Stimulated activated CD8-positive, alpha-beta memory T cell treated with anti-CD3 and anti-CD28 coated beads, Interleukin-7, amount 100 ng/mL, for 4 hours (primary cell): Measurements from ENCODE around the gene DISP3.

ENCODE experiments used
- DNase-seq, 2 donors: peaks; one replicate each; pipeline ENCODE4 v3.0.0-alpha.2; 2020; ENCODE audit warnings: low read depth in 2 of 2

The DISP3 gene

GRCh38 chr1:11529330-11529729 is 50.4 kb downstream of the DISP3 start:
- DNase-seq = no peak

- no peak for DNase-seq
Measured at GRCh38 chr1:11529763-11530730, 51.1 kb downstream of the DISP3 start.

- DNase-seq = no peak
Measured at GRCh38 chr1:11530731-11531311, 51.9 kb downstream of the DISP3 start.

- no peak for DNase-seq
Measured at GRCh38 chr1:11531314-11531870, 52.4 kb downstream of the DISP3 start.

- no peak for DNase-seq
Measured at GRCh38 chr1:11531943-11532342, 53.0 kb downstream of the DISP3 start.

DNA sequence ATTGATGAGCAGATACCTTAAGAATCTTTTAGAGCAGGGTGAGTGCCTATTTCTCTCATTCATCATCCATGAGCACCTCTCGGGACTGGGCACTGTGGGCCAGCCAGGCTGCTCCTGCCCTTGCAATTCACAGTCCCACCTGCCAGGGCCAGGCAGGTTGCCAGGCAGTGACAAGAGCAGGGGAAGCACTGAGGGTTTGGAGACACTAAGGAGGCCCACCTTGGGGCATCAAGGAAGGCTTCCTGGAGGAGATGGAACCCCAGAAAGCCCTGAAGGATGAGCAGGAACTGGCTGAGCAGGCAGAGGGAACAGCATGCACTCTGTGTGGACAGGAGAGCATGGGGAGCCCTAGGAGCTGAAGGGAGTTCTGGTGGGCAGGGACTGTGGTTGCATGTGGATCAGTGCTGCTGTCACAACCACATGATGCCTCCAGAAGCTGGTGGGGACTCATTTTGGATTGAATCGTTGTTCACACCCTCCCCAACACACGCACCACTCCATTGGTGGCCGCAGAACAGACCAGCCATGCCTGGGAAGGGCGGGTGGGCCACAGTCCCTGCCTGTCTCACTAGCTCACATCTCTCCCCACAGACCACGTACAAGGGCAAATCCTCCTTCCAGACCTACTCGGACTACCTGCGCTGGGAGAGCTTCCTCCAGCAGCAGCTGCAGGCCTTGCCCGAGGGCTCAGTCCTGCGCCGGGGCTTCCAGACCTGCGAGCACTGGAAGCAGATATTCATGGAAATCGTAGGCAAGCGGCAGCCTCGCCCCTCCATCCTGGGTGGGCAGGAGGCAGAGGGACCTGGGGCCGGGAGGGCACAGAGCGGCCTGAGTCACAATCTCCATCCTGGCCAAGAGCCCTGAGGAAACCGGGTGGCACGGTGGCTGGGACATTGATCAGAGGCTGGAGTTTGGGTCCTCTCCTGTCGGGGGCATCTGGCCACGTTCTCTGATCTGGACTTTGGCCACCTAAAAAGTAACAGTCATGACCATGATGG is 55.1 kb downstream of the DISP3 start:
- DNase-seq = no peak

- DNase-seq = no peak
Measured at GRCh38 chr1:11534846-11535245, 55.9 kb downstream of the DISP3 start.

DNA sequence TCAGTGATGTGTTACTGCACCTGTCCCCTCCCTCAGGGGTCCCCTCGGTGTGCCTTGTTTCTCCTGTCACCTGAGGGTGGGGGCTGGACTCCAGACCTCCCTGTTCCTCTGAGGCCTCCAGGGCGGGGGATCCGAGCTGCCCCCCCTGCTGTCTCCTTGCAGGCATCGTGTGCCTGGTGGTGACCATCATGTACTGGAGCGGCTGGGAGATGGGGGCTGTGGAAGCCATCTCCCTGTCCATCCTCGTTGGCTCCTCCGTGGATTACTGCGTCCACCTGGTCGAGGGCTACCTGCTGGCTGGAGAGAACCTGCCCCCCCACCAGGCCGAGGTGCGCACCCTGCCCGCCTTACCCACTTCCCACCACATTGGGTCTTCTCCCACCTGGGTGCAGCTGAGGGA is 56.4 kb downstream of the DISP3 start:
- no peak for DNase-seq

DNA sequence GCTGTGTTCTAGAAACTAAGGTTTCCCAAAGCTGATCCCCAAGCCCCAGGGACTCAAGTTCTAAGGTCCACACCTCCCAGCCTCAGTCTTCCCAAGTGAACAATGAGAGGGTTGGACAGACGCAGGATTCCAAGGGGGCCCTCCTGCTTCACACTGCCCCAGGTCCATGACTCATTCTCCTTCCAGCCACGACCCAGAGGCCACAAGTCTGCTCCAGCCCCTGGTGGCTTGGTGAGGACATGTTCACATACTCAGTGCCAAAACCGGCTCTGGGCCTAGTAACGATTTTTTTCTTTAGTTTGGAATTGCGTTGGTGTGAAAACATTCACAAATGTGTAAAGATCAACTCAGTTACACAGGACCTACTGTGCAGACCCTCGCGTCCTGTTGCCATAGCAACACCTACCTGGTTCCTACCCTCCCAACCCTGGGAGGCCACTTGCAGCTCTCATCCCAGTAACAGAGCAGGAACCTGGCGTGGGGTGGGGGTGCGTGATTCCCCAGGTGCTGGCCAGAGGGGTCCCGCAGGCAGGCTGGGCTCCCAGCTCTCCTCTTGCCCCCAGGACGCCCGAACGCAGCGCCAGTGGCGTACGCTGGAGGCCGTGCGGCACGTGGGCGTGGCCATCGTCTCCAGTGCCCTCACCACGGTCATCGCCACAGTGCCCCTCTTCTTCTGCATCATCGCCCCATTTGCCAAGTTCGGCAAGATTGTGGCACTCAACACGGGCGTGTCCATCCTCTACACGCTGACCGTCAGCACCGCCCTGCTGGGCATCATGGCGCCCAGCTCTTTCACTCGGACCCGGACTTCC is 57.0 kb downstream of the DISP3 start:
- no peak for DNase-seq

DNA sequence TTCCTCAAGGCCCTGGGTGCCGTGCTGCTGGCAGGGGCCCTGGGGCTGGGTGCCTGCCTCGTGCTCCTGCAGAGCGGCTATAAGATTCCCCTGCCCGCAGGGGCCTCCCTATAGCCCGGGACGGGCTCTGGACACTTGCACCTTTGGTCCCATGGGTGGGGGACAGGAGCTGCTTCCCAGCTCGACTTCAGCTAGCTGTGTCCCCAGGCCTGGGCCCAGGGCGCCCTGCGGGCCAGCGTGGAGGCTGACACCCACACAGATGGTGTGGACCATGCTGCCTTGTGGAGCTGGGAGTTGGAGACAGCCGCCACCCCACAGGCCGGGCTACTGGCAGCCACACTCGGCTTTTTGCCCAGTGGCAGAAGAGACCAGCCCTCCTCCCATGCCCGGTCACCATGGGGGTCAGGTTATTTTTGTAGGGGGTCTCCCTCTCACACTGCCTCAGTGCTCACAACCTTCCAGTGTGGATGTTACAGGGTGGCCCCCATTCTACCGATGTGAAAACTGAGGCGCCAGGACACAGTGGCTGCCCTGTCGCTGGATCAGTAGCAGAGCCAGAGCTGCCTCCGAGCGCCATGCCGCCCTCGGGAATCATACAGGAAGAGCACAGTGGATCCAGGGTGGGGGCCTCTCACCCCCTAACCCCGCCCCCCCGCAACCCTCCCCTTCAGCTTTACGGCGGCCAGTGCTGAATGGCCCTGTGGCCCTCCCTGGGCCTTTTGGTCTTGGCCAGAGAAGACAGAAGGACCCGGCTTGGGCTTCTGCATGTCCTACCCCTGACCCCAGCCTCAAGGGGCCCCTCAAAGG is 57.8 kb downstream of the DISP3 start:
- no peak for DNase-seq

DNA sequence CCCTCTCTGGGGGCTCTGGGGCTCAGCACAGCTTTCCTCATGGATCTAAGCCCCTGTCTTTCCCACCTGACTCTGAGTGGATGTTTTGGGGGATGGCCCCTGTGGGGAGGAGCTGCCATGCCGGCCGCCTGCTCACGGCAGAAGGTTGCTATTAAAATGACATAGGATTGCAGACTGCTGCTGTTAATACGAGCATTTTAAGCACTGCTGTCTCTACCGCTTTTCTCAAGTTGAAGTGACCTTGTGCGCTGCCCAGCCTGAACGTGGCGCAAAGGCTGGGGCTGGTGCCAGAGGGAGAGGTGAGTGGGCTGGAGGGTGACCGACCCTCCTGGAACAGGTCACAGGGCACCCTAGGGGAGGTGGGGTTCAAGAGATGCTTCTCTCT is 58.4 kb downstream of the DISP3 start:
- DNase-seq = no peak

- DNase-seq = no peak
Measured at GRCh38 chr1:11537854-11538591, 59.1 kb downstream of the DISP3 start.

DNA sequence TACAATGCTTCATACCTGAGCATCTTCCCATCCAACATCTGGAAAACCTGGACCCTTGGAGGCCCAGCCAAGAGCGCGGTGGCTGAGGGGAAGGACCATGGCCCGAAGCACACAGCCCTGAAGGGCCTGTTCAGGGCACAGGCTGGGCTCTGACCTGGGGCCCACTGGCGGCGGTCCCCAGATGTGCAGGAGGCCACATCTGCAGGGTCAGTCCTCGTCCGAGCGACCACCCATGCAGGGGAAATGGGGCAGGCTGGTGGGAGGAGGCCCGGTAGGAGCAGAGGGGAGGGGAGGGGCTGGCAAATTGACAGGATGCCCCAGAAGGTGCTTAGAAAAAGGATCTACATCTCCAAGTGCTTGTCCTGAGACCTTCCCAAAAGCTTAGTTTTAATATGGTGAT is 59.9 kb downstream of the DISP3 start:
- no peak for DNase-seq

DNA sequence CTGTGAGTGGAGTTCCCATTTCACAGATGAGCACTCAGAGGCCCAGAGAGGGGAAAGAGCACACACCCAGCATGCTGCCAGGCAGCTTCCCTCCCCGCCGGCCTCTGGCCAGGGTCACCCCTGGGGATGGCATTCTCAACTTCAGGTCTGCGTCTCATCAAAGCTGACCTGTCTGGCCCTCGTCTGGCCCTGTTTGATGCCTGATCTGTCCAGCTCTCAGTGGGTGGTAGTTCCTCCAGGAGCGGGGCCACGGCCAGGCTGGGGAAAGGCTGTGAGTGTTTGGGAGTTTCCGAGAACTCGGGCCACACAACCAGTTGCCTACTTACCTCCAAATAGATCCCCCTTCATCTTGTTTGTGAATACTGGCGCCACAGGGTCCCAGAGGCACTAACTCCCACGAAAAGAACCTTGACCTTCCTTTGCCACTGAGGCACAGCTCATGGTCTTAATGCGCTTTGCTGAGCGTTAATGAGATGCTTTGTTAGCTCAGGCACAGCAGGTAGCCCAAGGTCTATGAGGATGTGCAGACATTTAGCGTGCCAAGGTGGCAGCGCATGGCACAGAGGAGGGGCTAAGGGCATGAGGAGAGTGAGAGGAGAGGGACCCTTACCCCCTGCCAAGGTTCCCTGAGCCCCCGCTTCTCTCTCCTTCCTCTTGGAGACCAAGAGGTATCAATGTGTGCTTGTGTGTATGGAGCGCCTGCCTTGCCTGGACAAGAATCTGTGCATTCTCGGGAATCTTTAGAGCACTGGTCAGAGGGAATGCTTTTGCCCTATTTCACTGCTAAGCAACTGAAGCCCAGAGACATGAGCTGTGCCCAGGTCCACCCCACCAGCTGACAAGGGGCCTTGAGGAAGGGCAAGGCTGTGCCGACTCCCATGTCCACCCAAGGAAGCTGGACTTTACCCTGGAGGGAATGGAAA is 61.2 kb downstream of the DISP3 start:
- no peak for DNase-seq

DNA sequence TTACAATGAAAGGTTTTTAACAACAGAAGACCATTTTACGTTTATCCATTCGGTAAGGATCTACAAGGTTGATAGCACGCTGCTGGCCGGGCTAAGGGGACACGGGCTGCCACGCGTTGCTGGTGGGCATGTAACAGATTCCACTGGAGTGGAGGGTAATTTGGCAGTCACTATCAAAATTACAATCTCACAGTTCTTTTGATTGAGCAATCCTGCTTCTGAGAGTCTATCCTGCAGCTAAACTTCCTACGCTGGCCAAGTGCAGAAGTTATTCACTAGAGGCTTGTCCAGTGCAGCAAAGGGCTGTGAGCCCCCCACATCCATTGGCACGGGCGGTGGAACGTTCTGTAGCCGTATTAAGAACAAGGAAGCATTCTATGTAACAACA is 61.8 kb downstream of the DISP3 start:
- DNase-seq = no peak

GRCh38 chr1:11541236-11541635 is 62.3 kb downstream of the DISP3 start:
- no peak for DNase-seq

- DNase-seq = no peak
Measured at GRCh38 chr1:11541956-11542355, 63.0 kb downstream of the DISP3 start.

DNA sequence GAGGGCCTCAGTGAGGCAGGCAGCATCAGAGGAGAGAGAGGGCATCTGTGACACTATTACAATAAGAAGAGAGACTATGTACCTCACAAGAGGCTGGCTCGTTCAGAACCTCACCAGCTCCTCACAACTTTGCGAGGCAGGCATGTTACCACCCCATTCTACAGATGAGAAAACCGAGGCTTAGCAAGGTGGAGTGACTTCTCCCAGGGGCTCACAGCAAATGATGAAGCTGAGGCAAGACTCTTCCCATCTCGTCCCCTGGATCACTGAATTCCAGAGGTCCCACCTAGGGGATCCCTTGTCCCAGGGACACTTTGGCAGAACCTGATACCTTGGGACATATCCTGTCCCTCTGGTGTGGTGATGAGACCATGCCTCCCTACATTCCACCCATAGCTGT is 64.4 kb downstream of the DISP3 start:
- DNase-seq = no peak
